CD14-positive monocyte (primary cell): ENCODE data around the gene NDC1. TPM values are rescaled to one million over a fixed set of nuclear protein-coding genes. Genes with fewer than 3 reads are reported as not detected.

Experiments
- DNase-seq, 3 donors: peaks; one replicate each; pipeline ENCODE4 v3.0.0-alpha.2; 2011 to 2022
- H2AFZ ChIP-seq: 2 replicates; pipeline ENCODE4 v1.6.0; 2012; ENCODE audit warnings: mild to moderate bottlenecking, low read depth, low read length, inconsistent platforms; ENCODE audit not compliant: insufficient read depth, poor library complexity, severe bottlenecking
- H3K27ac ChIP-seq, 2 donors: 1 replicate in 1 of 2; 2 replicates in 1 of 2; pipeline ENCODE4 v1.5.1; 2012 to 2013; ENCODE audit warnings: low read length in 2 of 2, control low read depth in 1 of 2, inconsistent platforms in 1 of 2, low read depth in 1 of 2, mild to moderate bottlenecking in 1 of 2
- H3K27me3 ChIP-seq, 2 donors: one replicate each; pipeline versions ENCODE4 v1.6.0 to v1.6.1; 2011 to 2013; ENCODE audit warnings: low read length in 2 of 2; ENCODE audit not compliant: control insufficient read depth in 2 of 2, insufficient read depth in 2 of 2
- H3K36me3 ChIP-seq, 2 donors: replicated peaks in 1 of 2; 1 replicate in 1 of 2; 2 replicates in 1 of 2; pipeline versions ENCODE4 v1.5.1 to v1.6.1; 2012 to 2013; ENCODE audit warnings: low read length in 2 of 2, control low read depth in 1 of 2, inconsistent platforms in 1 of 2, mild to moderate bottlenecking in 1 of 2; ENCODE audit not compliant: insufficient read depth in 2 of 2, control insufficient read depth in 1 of 2
- H3K4me1 ChIP-seq, 2 donors: 1 replicate in 1 of 2; 2 replicates in 1 of 2; pipeline versions ENCODE4 v1.5.1 to v1.6.1; 2012 to 2013; ENCODE audit warnings: low read length in 2 of 2, control low read depth in 1 of 2, inconsistent platforms in 1 of 2, mild to moderate bottlenecking in 1 of 2, moderate library complexity in 1 of 2; ENCODE audit not compliant: insufficient read depth in 2 of 2, control insufficient read depth in 1 of 2
- H3K4me2 ChIP-seq: replicated peaks from 2 replicates; pipeline ENCODE3; 2012; ENCODE audit warnings: low read length, moderate library complexity, mild to moderate bottlenecking; ENCODE audit not compliant: poor library complexity, severe bottlenecking; ENCODE audit errors: extremely low read depth
- H3K4me3 ChIP-seq, 3 experiments: fragments of 200-600 bp in 1 of 3; sonication (generic) in 1 of 3; replicated peaks in 1 of 3; 1 replicate in 2 of 3; 2 replicates in 1 of 3; pipeline ENCODE4 v1.5.1; 2011 to 2013; ENCODE audit warnings: low read length in 3 of 3, mild to moderate bottlenecking in 3 of 3, control low read depth in 2 of 3, low read depth in 2 of 3, inconsistent platforms in 1 of 3, moderate library complexity in 1 of 3
- H3K79me2 ChIP-seq: 2 replicates; pipeline ENCODE4 v1.6.0; 2012; ENCODE audit warnings: mild to moderate bottlenecking, control low read depth, inconsistent platforms, low read length, moderate library complexity; ENCODE audit not compliant: insufficient read depth
- H3K9ac ChIP-seq: 2 replicates; pipeline ENCODE4 v1.6.0; 2017; ENCODE audit warnings: low read length, mild to moderate bottlenecking; ENCODE audit not compliant: insufficient read depth, poor library complexity, severe bottlenecking
- H3K9me3 ChIP-seq, 2 donors: replicated peaks in 1 of 2; 1 replicate in 1 of 2; 2 replicates in 1 of 2; pipeline versions ENCODE4 v1.5.1 to v1.6.1; 2012 to 2013; ENCODE audit warnings: low read length in 2 of 2, control low read depth in 1 of 2; ENCODE audit not compliant: control insufficient read depth in 1 of 2, insufficient read depth in 1 of 2
- H4K20me1 ChIP-seq: 2 replicates; pipeline ENCODE4 v1.6.0; 2012; ENCODE audit warnings: mild to moderate bottlenecking, low read length, control low read depth, moderate library complexity; ENCODE audit not compliant: insufficient read depth
- H3K27ac Mint-ChIP-seq, 7 donors: one replicate each; pipeline ENCODE4 v1.8.0; 2020; ENCODE audit warnings: mild to moderate bottlenecking in 7 of 7, mixed read lengths in 7 of 7, moderate library complexity in 6 of 7, inconsistent platforms in 2 of 7
- H3K27me3 Mint-ChIP-seq, 3 donors: one replicate each; pipeline ENCODE4 v1.8.0; 2021 to 2022; ENCODE audit warnings: low read depth in 3 of 3, mild to moderate bottlenecking in 3 of 3, mixed read lengths in 3 of 3, moderate library complexity in 3 of 3, inconsistent platforms in 1 of 3
- H3K36me3 Mint-ChIP-seq, 2 donors: one replicate each; pipeline ENCODE4 v1.8.0; 2020; ENCODE audit warnings: mixed read lengths in 2 of 2, inconsistent platforms in 1 of 2, mild to moderate bottlenecking in 1 of 2
- H3K4me1 Mint-ChIP-seq: one replicate; pipeline ENCODE4 v1.8.0; 2020; ENCODE audit warnings: mild to moderate bottlenecking, mixed read lengths
- H3K4me3 Mint-ChIP-seq, 2 donors: one replicate each; pipeline ENCODE4 v1.8.0; 2020; ENCODE audit warnings: mild to moderate bottlenecking in 2 of 2, mixed read lengths in 2 of 2, moderate library complexity in 1 of 2
- H3K9me3 Mint-ChIP-seq, 7 donors: one replicate each; pipeline ENCODE4 v1.8.0; 2020 to 2022; ENCODE audit warnings: mixed read lengths in 7 of 7, mild to moderate bottlenecking in 6 of 7, moderate library complexity in 6 of 7, inconsistent platforms in 2 of 7
- WGBS: methylation state at CpG from one replicate; pipeline ENCODE4 v1.1.5; 2013; ENCODE audit warnings: missing lambda C conversion rate; ENCODE audit not compliant: insufficient coverage; 5-methylcytosine and 5-hydroxymethylcytosine counted together
- intact Hi-C, 2 donors: fragments of 100-400 bp; cut with micrococcal nuclease; formaldehyde crosslinking; loops; one replicate each; pipeline versions ENCODE4 v1.15.0 to v1.15.1; 2023
- polyA plus RNA-seq, 3 donors: library from polyadenylated mRNA; depleted of rRNA in 1 of 3; unstranded in 2 of 3; stranded (reverse) in 1 of 3; fragments of 300-500 nt in 2 of 3; fragments of >200 nt in 1 of 3; fragmentation: Illumina TruSeq in 2 of 3; gene quantifications; 1 replicate in 2 of 3; 2 replicates in 1 of 3; pipeline ENCODE4 v1.2.3, GENCODE V29; 2012 to 2021
- TF ChIP-seq, protein P1 (sequence below): fragments of 200-600 bp; IDR thresholded peaks from one replicate; pipeline ENCODE4 v1.8.0; 2022; ENCODE audit warnings: antibody characterized with exemption, mild to moderate bottlenecking

The NDC1 gene
- polyA plus RNA-seq, 3 donors: 3.0 to 6.1 (median 4.7) TPM

DNA sequence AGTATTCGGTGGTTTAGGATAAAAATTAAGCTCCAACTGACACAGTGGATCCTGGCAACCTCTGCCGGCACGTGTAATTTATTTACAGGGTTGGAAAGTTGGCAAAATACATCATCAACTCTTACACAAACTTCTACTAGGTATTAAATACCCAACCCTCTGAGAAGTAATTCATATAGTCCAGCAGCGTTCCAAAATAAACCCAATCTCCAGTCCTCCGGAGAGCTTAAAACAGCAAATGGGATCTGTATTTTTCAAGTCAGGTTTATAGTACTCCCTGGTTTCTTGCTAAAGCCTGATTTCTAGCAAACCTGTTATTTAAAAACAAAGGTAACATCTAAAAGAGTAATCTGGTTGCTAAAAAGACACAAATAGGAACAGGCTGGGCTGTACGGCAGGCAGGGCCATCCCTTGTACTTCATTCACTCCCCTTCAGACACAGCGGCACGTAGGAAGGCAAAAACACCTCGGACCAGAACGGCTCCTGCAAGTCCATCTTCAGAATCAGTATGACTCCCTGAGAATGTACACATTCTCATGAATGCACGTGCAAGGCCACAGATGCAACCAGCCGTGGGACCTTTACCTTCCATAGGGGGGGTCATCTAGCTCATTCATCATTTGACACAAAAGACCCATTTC lies 107.8 kb downstream of the NDC1 start:
- H3K9me3 Mint-ChIP-seq: peaks cover 0 to 2% (median 0%) of the 10 kb centered on the region in 7 donors
- no peaks in the 10 kb centered on the region for H3K4me1 Mint-ChIP-seq
- 89% methylated on average over 4 of the region's 12 CpGs for WGBS

DNA sequence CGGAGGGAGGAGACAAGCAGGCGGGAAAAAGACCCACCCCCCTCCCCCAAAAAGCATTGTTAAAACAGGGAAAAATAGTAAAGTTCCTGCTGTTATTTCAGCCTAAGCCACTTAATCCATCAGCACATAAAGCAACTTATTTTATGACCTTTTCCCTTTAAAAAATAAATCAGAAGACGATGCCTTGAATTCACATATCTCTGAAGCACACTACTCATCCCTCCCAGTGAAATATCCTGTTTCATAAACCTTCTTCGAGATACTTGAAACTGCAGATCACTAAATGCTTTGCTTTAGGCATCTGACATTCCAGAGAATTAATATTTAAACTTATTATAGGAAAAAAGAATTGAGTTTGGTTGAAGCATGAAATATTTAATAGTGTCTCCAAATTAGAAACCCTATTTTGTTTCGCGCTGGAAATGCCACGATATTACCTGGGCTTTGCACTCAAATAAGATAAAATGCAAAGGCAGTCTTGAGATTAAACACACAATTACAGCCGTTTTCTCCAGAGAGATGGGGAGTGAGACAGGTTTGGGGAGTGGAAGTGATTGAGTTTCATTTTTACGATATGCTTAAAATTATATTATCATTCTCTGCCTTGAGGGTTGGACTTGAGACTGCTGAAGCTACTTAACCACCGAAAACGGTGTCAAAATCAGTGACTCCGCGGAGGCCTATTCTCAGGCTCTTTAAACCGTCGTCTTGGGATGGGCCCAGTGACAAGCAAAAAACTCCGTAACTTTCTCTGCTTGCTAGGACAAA lies 108.5 kb downstream of the NDC1 start:
- H3K4me1 Mint-ChIP-seq: no peaks in the 10 kb centered on the region

More for the DNA sequence above, 107.8 kb downstream of the NDC1 start:
- Histone ChIP-seq H2AFZ (no peak overlapping the region), H3K27ac (no peak overlapping the region), H3K4me2 (no peak overlapping the region), H3K9ac (no peak overlapping the region), H3K9me3 (no peaks in the 10 kb centered on the region), H3K79me2 (no peaks in the 10 kb centered on the region), H3K36me3 (no peaks in the 10 kb centered on the region), H3K4me1 (no peaks in the 10 kb centered on the region), H3K4me3 (no peak overlapping the region), H3K27me3 (peaks cover 7 to 10% of the 10 kb centered on the region in 2 donors), H4K20me1 (no peaks in the 10 kb centered on the region)
- Mint-ChIP-seq H3K4me3 (no peak overlapping the region), H3K27ac (no peak overlapping the region), H3K36me3 (no peaks in the 10 kb centered on the region), H3K27me3 (peaks cover 12 to 30% (median 20%) of the 10 kb centered on the region in 3 donors)
- DNase-seq: no peak
- TF ChIP-seq, protein P1, sequence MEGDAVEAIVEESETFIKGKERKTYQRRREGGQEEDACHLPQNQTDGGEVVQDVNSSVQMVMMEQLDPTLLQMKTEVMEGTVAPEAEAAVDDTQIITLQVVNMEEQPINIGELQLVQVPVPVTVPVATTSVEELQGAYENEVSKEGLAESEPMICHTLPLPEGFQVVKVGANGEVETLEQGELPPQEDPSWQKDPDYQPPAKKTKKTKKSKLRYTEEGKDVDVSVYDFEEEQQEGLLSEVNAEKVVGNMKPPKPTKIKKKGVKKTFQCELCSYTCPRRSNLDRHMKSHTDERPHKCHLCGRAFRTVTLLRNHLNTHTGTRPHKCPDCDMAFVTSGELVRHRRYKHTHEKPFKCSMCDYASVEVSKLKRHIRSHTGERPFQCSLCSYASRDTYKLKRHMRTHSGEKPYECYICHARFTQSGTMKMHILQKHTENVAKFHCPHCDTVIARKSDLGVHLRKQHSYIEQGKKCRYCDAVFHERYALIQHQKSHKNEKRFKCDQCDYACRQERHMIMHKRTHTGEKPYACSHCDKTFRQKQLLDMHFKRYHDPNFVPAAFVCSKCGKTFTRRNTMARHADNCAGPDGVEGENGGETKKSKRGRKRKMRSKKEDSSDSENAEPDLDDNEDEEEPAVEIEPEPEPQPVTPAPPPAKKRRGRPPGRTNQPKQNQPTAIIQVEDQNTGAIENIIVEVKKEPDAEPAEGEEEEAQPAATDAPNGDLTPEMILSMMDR: no peak
- intact Hi-C loops: no loop called here

More for the DNA sequence above, 108.5 kb downstream of the NDC1 start:
- no peaks in the 10 kb centered on the region for H3K9me3 ChIP-seq
- H3K9me3 Mint-ChIP-seq: peaks cover 0 to 2% (median 0%) of the 10 kb centered on the region in 7 donors
- WGBS: 87% methylated on average over 10 of the region's 16 CpGs
- H3K4me1 ChIP-seq: no peaks in the 10 kb centered on the region
- intact Hi-C loops: no loop called here
- TF ChIP-seq, protein P1: no peak
- H3K27me3 Mint-ChIP-seq: peaks cover 12 to 23% (median 13%) of the 10 kb centered on the region in 3 donors
- no peak overlapping the region for H2AFZ ChIP-seq
- no peak overlapping the region for H3K27ac Mint-ChIP-seq
- H4K20me1 ChIP-seq: no peaks in the 10 kb centered on the region
- no peak overlapping the region for H3K4me3 ChIP-seq
- no peak for DNase-seq
- H3K79me2 ChIP-seq: no peaks in the 10 kb centered on the region
- H3K27me3 ChIP-seq: peaks cover under 1 to 7% of the 10 kb centered on the region in 2 donors
- no peak overlapping the region for H3K4me3 Mint-ChIP-seq
- H3K4me2 ChIP-seq: no peak overlapping the region
- no peak overlapping the region for H3K9ac ChIP-seq
- H3K36me3 ChIP-seq: no peaks in the 10 kb centered on the region
- H3K27ac ChIP-seq: no peak overlapping the region
- H3K36me3 Mint-ChIP-seq: no peaks in the 10 kb centered on the region
